GM19372 (cell line): ENCODE measurements around the gene ZNF48.
"Not testable (repeated sequence)": the region's sequence is repeated elsewhere in the genome, so short reads cannot be mapped to it uniquely, and the experiment has no call there.

Experiments
- ATAC-seq: cut with Tn5 transposase; IDR thresholded peaks from one replicate; pipeline ENCODE4 v1.9.1; 2021; ENCODE audit warnings: mild to moderate bottlenecking, low read depth, moderate library complexity; ENCODE audit not compliant: unreplicated experiment

The ZNF48 gene

DNA sequence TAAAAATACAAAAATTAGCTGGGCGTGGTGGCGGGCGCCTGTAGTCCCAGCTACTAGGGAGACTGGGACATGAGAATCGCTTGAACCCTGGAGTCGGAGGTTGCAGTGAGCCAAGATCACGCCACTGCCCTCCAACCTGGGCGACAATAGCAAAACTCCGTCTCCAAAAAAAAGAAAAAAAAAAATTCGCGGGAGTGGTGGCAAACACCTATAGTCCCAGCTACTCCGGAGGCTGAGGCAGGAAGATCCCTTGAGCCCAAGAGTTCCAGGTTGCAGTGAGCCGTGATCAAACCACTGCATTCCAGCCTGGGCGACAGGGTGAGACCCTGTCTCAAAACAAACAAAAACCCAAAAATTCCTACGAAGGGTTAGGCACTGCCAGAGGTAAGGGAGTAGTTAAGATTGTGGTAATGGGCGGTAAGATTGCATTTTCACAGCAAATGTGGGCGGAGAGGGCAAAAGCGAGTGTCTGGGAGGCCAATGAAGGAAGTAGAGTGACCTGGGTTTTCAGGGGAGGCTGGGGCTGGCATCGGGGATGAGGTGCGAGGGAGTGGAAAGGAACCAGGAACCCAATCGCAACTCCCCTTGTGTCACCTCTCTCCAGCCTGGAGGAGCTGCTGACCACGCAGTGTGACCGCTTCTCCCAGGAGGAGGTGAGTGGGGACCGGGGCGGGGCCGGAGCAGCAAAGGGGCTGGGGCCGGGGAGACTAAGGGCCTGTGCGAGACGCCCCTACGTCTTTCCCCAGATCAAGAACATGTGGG lies 18.0 kb upstream of the ZNF48 start:
- ATAC-seq = no peak

DNA sequence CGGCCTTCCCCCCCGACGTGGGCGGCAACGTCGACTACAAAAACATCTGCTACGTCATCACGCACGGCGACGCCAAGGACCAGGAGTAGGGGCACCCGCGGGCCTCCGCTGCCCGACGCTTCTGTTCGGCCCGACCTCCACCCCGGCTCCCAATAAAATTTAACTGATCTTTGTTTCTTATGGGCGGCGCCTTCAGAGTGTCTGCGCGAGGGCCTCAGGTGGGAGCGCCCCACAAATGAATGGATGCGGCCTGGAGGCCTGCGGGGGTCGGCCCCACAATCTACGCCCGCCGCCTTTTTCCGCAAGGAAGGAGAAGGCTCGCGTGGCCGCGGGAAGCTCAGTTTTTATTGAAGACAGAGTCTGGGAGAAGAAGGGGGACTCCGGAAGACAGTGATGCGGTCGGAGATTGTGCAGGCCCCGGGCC lies 17.4 kb upstream of the ZNF48 start:
- ATAC-seq = peak; percentile 40

- peak; percentile 85 for ATAC-seq
These were observed 16.7 kb upstream of the ZNF48 start for GRCh38 chr16:30378236-30379157.

- no peak for ATAC-seq
These were observed 15.9 kb upstream of the ZNF48 start for GRCh38 chr16:30379158-30379783.

GRCh38 chr16:30380072-30380802 lies 15.0 kb upstream of the ZNF48 start:
- ATAC-seq = no peak

DNA sequence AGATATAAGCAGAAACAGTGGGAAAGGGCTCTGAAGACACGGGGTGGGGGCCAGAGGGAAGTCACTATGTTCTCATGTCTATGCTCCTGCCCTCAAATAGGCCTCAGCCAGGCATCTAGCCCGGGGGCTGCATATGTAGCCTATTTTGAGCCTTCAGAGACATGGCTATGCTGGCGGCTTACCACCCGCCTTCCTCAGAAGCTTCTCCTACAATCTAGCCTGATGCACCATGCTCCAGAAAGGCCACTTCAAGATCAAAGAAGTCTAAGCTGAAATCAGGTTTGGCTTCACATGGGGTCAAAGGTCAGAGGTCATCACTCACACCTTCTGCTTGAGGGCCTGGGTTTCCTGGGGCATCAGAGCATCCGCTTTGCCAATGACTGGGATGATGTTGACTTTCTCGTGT lies 14.4 kb upstream of the ZNF48 start:
- ATAC-seq = no peak

DNA sequence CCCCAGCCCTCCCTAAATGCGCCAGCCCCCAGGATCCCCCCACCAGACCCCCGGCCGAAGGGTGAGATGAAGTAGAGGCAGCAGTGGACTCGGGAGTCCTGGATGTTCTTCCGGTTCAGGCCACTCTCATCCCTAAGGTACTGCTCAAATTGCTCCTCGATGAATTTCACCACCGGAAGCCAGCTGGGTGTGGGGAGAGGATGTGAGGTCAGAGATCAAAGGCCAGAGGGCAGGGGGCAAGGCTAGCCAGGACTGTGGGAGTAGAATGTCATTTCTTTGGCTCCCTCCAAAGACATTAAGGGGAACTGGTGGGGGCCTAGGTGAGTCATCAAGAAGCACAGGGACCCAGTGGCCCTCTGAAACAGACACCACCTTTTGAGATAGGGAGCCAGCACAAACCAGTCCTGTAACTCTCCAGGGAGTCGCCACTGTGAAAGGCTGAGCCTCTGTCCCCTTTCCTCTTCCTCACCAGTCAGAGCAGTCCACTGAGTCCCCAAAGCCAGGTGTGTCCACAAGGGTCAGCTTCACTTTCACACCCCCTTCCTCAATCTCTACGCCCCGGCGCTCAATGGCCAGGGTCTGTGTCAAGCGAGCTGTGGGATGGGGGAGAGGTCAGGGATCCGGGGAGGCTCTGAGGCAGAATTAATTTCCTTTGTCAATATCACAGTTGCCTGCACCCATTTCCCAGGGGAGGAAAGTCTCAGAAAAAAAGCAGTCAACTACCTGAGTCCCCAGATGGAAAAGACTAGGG lies 13.8 kb upstream of the ZNF48 start:
- no peak for ATAC-seq

- no peak for ATAC-seq
These were observed 12.9 kb upstream of the ZNF48 start, which contains the start of gene SEPTIN1 for GRCh38 chr16:30382111-30382881. Gene SEPTIN1 (minus strand): TSS chr16:30382561. CDS start chr16:30382542, 19 bp downstream.

DNA sequence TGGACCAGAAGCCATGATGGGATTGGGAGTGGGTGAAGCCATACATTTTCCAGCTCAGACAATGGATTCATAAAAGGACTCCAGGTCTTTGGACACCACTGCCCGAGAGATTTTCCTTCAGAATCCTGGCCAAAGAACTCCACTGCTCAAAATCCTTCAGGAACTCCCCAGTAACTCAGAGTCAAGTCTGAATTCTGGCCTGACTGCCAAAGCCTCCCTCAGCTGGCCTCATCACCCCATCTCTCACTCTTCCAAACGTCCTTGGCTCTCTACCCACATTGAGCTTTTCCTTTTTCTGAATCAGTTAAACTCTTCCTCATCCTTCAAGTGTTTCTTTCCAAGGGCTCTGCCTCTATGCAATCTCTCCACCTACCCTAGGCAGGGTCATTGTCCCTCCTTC lies 11.7 kb upstream of the ZNF48 start:
- no peak for ATAC-seq

DNA sequence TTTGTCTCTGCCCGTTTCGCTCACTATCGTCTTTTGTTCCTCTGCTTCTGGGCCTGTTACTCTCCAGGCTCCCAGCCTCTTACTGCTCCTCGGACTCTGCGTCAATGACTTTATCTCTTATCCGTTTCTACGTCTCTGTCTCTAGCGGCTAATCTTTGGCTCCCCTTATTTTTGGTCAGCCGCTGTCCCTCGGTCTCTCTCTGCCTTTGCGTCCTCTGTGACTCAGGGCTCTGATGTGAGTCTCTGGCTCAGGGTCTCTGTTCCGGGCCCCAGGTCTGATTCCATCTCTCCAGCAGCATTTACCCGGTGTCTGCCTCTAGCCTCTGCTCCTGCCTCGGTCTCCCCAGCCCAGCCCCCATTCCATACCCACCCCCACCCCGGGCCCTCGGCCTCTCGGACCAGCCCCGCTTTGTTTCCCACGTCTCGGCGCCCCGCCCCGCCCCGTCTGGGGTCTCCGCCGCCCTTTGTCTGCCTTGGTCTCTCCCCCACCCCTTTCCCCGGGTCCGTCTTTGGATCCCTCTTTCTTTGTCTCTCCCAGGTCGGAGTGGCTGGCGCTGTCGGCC lies 547 bp upstream of the ZNF48 start:
- no peak for ATAC-seq

DNA sequence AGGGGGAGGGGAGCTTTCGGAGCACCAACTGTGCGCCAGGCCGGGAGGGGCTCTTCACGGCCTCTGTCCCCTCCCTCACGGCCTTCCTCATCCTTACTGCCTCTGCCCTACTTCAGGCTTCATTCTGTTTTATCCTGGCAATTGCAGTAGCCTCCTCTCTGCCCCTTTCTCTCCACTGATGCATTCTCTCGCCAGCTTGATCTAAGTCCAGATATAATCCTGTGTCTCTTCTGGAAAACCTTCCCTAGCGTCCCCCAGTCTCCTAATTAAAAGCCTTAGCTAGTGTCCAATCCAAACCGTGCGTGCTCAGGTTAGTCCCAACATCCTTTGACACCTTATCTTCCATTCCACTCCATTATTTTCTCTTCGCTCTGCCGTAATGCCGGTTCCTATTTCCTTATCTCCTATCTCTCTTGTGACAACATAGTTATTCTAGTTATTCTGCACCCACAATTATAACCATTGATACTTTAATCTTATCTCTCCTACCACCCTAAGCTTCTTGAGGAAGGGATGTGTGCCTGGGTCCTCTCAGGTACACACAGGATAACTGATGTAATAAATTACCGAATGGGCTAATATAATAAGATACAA lies 869 bp downstream of the ZNF48 start:
- no peak for ATAC-seq

GRCh38 chr16:30396627-30397026 lies 1.4 kb downstream of the ZNF48 start:
- not testable (repeated sequence) for ATAC-seq

DNA sequence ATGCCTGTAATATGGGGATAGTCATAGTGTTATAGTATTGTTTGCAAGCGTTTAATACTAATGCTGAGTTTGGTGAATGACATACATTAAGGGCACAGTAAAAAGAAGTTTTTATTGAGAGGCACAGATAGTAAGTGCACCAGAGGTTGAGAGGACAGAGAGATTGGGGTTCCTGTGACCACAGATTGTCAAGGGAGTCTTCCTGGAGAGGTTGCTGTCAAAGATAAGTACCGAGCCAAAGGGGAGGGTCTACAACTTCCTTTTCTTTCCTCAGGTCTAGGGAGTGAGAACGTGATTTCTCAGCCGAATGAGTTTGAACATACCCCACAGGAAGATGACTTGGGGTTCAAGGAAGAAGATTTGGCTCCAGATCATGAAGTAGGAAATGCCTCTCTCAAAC lies 1.8 kb downstream of the ZNF48 start:
- no peak for ATAC-seq

- ATAC-seq = no peak
These were observed 2.8 kb downstream of the ZNF48 start for GRCh38 chr16:30397776-30398660.

DNA sequence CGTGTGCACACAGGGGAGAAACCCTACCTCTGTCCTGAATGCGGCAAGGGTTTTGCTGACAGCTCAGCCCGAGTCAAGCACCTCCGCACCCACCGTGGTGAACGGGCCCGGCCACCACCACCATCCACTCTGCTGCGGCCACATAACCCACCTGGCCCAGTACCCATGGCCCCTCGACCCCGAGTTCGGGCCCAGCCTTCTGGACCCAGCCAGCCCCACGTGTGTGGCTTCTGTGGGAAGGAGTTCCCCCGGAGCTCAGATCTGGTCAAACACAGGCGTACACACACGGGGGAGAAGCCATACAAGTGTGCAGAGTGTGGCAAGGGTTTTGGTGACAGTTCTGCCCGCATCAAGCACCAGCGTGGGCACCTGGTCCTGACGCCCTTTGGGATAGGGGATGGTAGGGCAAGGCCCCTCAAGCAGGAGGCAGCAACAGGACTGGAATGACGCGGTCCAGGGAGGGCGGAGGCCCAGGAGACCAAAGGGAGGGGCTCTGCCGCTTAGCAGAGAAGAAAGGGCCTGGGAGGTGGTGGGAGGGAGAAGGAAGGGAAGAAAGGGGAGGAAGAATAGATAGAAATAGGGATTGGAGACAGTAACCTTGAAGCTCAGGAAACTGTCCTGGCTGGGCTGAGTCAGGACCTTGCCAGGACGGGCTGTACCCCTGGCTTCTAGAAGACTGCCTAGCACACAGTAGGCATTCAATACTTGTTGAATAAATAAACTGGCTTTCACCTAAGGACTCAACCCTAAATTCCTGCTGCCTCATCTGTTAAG lies 3.6 kb downstream of the ZNF48 start:
- no peak for ATAC-seq

DNA sequence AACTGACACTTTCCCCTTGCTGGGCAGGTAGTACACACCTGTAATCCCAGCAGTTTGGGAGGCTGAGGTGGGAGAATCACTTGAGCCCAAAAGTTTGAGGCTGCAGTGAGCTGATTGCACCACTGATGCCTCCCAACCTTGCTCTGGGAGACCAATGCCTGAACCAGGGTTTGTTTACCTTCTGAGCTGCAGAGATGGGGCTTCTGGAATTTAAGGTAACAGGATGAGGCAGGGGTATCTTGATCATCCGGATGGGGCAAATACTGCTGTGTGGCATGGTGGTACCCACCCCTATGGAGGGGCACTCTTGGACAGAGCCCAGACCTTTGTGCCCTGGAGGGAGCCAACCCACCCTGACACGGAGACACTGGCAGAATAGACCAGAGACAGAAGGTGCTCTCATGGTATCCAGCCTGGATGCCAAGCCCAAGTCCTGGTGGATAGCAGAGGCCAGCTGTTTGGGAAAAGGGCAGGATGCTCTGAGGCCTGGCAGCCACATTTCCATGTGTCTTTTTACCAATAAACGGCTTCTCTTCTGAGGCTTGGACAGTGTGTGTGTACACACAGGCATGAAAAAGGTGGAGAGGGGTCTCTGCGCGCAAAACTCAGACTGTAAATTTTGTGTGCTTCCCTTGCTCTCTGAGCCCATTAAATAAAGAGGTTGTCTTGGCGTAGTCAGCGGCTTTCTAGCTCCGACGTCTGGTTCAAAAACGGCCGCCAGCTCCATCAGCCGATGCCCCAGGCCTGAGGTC lies 4.4 kb downstream of the ZNF48 start:
- no peak for ATAC-seq
